ENCODE measurements around the gene CSMD2.
"Not testable (repeated sequence)": the region's sequence is repeated elsewhere in the genome, so short reads cannot be mapped to it uniquely, and the experiment has no call there.

The CSMD2 gene

GRCh38 chr1:34049994-34050393 lies 115.0 kb downstream of the CSMD2 start:
- DNase-seq = no peak

GRCh38 chr1:34049477-34049876 lies 115.6 kb downstream of the CSMD2 start:
- DNase-seq = no peak

DNA sequence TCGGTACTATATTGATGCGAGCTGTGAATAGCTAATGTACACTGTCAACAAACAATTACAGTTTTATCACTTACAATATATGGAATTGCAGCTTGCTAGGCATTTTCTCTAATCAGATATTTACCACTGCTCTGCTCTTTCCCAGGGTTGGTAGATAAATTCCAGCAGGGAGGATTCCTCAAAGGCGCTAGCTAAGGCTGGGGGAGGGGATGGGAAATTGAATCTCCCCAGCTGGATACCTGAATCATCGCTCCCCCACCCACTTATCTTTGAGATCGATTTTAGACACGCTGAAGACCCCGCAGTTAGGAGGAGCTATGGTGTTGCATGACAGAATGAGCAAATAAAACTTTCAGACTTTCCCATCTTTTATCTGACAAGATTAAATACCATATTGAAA lies 127.2 kb downstream of the CSMD2 start:
- no peak for DNase-seq

GRCh38 chr1:34037109-34037508 lies 127.9 kb downstream of the CSMD2 start:
- no peak for DNase-seq

DNA sequence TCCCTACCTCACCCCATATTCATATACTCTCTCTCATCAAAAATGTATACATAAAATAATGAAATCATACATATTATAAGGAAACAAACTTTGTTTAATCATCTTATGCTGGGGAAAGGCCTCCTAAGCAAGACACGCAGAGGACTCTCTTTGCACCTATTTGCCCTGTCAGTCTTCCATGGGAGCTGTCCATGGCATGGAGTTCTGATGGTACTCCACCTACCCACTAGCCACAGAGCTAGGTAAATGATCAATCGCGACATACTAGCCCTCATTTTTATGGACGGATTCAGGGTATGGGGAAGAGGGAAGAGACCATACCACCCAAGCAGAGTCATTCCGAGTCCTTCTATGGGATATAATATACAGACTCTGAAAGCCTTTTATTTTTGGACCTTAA lies 131.0 kb downstream of the CSMD2 start:
- DNase-seq = no peak

GRCh38 chr1:34029954-34030353 lies 135.1 kb downstream of the CSMD2 start:
- DNase-seq = no peak

DNA sequence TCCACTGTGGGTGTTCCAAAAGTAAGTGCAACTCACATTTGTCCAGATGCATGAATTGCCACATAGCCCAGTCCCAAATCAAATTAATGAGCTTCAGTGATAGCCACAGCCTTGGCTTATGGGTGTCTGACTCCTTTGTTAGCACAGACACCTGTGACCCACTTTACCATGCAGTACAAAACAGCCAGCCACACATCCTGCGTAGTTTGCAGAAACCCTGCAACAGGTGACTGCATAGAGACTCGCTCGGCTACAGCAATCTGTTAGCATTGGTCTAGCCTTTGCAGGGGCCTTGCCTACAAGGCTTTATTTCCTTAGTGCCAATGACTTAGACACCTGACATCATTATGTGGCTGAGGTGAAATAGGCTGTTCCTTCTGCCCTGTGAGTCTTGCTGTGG lies 135.5 kb downstream of the CSMD2 start:
- no peak for DNase-seq

- DNase-seq = no peak
Observed at GRCh38 chr1:34028381-34029055, 136.5 kb downstream of the CSMD2 start.

DNA sequence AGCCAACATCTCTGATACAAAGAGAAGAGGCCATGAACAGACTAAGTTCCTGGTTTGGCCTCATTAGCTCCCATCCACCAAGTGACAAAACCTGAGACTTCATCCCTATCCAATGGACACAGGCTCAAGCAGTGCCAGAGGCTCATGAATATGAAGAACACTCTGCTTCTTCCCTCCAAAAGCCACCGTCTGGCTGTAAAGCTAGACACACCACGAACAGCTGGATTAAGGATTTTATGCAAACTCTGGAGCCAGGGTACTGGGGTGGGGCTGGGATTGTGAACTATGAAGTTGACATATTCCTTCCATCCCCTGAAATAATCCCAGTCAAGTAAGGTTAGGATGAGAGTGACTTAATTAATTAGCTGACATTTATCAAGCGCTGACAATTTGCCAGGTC lies 139.4 kb downstream of the CSMD2 start:
- no peak for DNase-seq

- no peak for DNase-seq
Observed at GRCh38 chr1:34024485-34024884, 140.5 kb downstream of the CSMD2 start.

- no peak for DNase-seq
Observed at GRCh38 chr1:34019741-34020552, 145.1 kb downstream of the CSMD2 start.

DNA sequence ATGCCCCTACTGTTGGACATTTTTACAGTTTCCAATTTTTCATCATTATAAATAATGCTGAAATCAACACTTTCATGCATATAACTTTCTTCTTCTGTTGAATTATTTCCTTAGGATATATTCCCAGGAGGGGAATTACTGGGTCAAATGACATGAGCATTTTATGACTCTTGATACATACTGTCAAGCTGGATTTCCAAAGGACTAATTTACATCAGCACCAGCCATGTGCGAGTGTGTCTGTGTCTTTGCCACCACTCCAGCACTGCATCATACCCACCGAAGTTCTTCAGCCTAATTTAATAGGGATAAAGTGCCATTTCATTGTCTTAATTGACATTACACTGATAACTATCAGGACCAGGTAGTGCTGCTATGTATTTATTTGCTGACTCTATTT lies 146.7 kb downstream of the CSMD2 start:
- DNase-seq = no peak

DNA sequence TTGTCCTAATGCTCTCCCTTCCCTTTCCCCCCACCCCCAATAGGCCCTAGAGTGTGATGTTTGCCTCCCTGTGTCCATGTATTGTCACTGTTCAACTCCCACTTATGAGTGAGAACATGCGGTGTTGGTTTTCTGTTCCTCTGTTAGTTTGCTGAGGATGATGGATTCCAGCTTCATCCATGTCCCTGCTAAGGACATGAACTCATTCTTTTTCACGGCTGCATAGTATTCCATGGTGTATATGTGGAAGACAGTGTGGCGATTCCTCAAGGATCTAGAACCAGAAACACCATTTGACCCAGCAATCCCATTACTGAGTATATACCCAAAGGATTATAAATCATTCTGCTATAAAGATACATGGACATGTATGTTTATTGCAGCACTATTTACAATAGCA lies 148.7 kb downstream of the CSMD2 start:
- not testable (repeated sequence) for DNase-seq

DNA sequence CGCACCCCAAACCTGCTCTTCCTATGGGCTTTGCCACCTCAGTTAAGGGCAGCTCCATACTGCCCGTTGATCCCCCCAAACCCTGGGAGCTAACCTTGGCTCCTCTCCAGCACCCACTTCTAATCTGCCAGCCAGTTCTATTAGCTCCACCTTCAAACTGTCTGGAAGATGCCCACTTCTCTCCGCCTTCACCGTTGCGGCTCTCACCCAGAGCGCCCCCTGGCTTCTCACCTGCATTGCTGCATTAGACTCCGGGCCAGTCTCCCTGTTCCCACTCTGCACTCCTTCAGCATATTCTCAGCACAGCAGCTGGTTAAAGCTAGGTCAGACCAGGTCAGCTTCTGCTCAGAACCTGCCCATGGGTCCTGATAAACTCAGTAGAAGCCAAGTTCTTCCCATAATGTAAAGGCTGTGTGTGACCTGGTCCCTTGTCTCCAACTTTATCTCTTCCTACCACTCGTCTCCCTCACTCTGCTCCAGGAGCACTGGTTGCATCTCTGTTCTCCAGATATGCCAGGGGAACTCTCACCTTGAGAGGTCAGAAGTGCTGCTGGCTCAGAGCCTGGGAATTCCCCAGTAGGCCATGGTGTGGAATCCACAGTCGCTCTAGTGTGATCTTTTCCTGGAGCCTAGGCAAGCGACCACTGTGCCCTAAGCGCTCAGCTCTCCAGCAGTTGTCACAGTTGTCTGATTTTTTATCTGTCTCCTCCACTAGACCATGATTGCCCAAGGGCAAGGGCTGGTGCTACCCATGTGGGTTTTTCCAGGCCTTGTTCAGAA lies 150.9 kb downstream of the CSMD2 start:
- DNase-seq = no peak

DNA sequence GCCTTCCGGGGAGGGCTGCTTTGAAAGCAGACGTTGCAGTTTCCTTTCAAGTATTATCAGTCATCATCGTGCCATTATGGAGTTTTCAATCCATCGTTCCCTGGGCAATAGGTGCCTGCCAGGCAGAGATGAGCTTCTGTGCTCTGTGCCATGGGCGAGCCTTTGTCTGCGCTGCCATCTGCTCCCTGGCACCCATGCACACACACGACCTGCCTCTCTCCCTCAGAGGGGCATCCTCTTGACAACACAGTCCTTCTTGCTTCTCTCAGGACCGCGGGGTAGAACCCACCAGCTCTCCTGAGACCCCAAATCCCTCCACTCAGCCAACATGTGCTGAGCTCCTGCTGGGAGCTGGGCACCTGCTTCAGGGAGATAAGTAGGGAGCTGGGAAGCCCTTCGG lies 151.9 kb downstream of the CSMD2 start:
- DNase-seq = no peak

DNA sequence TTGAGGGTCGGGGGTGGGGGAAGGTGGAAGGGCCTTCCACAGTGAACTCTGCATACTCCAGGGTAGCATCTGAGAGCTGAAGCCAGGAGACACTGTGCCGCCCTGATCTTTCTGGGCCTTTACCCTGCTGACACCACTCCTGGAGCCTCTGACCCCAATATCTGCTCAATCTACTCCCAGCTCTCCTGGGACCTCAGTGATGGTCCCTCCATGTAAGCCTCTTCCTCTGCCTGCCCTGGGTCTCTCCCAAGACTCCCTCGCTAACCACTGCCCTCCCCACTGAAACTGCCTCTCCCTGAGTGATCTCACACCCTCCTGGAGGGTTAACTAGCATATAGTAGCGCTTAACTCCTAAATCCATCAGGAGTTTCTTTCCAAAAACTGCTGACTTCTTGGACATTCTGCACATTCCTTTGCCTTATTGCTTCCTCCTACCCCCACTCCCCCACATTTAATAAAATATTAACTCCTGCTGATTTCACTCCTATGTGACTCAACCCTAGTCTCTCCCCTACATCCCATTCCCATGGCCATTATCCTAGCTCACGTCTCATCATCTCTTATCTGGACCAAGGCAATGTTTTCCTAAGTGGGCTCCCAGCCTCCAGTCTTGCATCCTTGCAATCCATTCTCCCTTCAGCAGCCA lies 155.6 kb downstream of the CSMD2 start:
- no peak for DNase-seq

DNA sequence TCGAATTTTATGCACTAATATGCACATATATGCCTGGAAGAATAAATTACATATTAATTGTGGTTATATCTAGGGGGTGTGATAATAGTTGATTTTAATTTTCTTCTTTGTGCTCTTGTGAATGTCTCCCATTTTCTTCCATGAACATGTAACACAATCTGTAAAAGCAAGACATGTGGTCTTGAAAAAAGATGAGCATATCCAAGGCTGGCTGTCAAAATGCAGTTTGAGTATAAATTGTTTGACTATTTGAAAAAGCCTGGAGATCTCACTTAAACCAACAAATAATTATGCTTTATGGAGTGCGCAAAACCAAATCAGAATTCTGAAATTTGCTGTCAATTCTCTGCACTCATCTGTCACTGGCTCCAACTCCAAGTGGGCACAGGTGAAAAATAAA lies 157.3 kb downstream of the CSMD2 start:
- DNase-seq = no peak

- no peak for DNase-seq
Observed at GRCh38 chr1:34005309-34005708, 159.7 kb downstream of the CSMD2 start.

DNA sequence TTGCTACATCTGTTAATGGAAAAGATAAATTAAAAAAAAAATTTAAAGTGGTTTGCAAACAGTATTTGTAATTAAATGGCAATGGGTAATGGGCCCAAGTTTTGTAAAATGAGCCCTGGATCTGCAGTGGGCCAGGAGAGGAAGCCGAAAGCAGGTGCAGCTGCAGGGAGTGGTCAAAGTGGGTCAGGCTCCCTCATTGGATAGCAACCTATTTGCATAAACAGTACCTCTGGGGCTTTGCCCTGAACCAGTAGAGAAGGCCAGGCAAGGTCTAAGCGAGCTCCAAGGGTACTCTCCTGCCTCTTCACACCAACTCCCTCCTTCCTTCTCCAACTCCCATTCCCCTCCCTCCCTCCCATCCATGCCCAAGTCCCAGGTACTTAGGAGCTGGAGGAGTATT lies 162.2 kb downstream of the CSMD2 start:
- DNase-seq = peak; percentile 14

- no peak for DNase-seq
Observed at GRCh38 chr1:33997127-33998036, 167.6 kb downstream of the CSMD2 start.

DNA sequence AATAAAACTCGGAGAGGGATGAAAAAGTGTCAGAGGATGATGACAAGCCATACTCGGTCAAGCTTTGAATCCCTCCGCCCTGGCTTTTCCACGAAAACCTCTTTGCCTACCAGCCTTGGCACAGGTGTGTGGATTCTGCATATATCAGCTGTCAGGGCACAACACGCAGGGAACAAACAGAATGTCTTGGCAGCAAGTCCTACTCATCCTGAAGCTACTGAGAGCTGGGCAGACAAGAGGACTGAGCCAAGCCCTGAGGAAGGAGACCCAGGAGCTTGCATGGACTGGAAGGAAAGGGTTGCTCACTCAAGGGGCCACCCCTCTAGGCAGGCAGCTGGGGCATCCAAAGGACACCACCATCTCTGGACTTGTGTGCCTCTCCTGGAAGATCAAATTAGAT lies 168.7 kb downstream of the CSMD2 start:
- no peak for DNase-seq

- DNase-seq = no peak
Observed at GRCh38 chr1:33993301-33993700, 171.7 kb downstream of the CSMD2 start.

Data from NCI-H187 treated with DMSO at 0.1 percent for 48 hours (cell line).